Activated naive CD8-positive, alpha-beta T cell (primary cell): ENCODE data around the gene ULK4.
"Not testable (repeated sequence)": the region's sequence is repeated elsewhere in the genome, so short reads cannot be mapped to it uniquely, and the experiment has no call there.

ENCODE experiments used
- H3K27ac Mint-ChIP-seq: one replicate; pipeline ENCODE4 v1.8.0; 2021; ENCODE audit warnings: mixed read lengths
- H3K27me3 Mint-ChIP-seq: one replicate; pipeline ENCODE4 v1.8.0; 2021; ENCODE audit warnings: mixed read lengths
- H3K36me3 Mint-ChIP-seq: one replicate; pipeline ENCODE4 v1.8.0; 2021; ENCODE audit warnings: mixed read lengths
- H3K4me1 Mint-ChIP-seq: one replicate; pipeline ENCODE4 v1.8.0; 2021; ENCODE audit warnings: low read depth, mixed read lengths
- H3K4me3 Mint-ChIP-seq: one replicate; pipeline ENCODE4 v1.8.0; 2021; ENCODE audit warnings: mild to moderate bottlenecking, mixed read lengths
- H3K9me3 Mint-ChIP-seq: one replicate; pipeline ENCODE4 v1.8.0; 2021; ENCODE audit warnings: low read depth, mixed read lengths

The ULK4 gene

GRCh38 chr3:41710646-41711388 is 251.1 kb downstream of the ULK4 start:
- peaks cover 14% of the 10 kb centered on the region for H3K36me3 Mint-ChIP-seq
- no peak overlapping the region for H3K27ac Mint-ChIP-seq
- no peaks in the 10 kb centered on the region for H3K4me1 Mint-ChIP-seq
- no peaks in the 10 kb centered on the region for H3K27me3 Mint-ChIP-seq
- no peak overlapping the region for H3K4me3 Mint-ChIP-seq
- H3K9me3 Mint-ChIP-seq = no peaks in the 10 kb centered on the region

- H3K4me3 Mint-ChIP-seq, H3K27ac Mint-ChIP-seq, H3K9me3 Mint-ChIP-seq, H3K27me3 Mint-ChIP-seq, H3K4me1 Mint-ChIP-seq: not testable (repeated sequence)
- peaks cover 16% of the 10 kb centered on the region for H3K36me3 Mint-ChIP-seq
Measured at GRCh38 chr3:41709213-41709612, 252.7 kb downstream of the ULK4 start.

- Mint-ChIP-seq H3K36me3 (peaks cover 14% of the 10 kb centered on the region), H3K9me3 (no peaks in the 10 kb centered on the region), H3K27ac (no peak overlapping the region), H3K4me3 (no peak overlapping the region), H3K4me1 (no peaks in the 10 kb centered on the region), H3K27me3 (no peaks in the 10 kb centered on the region)
Measured at GRCh38 chr3:41708176-41708575, 253.7 kb downstream of the ULK4 start.

- Mint-ChIP-seq H3K9me3 (no peaks in the 10 kb centered on the region), H3K27me3 (no peaks in the 10 kb centered on the region), H3K27ac (no peak overlapping the region), H3K4me3 (no peak overlapping the region), H3K36me3 (peaks cover 20% of the 10 kb centered on the region), H3K4me1 (no peaks in the 10 kb centered on the region)
Measured at GRCh38 chr3:41705893-41706292, 256.0 kb downstream of the ULK4 start.

- H3K9me3 Mint-ChIP-seq = no peaks in the 10 kb centered on the region
- no peaks in the 10 kb centered on the region for H3K4me1 Mint-ChIP-seq
- peaks cover 20% of the 10 kb centered on the region for H3K36me3 Mint-ChIP-seq
- no peaks in the 10 kb centered on the region for H3K27me3 Mint-ChIP-seq
- no peak overlapping the region for H3K4me3 Mint-ChIP-seq
- no peak overlapping the region for H3K27ac Mint-ChIP-seq
Measured at GRCh38 chr3:41701191-41701698, 260.7 kb downstream of the ULK4 start.

- Mint-ChIP-seq H3K9me3 (no peaks in the 10 kb centered on the region), H3K27me3 (no peaks in the 10 kb centered on the region), H3K36me3 (peaks cover 18% of the 10 kb centered on the region), H3K4me1 (no peaks in the 10 kb centered on the region), H3K4me3 (no peak overlapping the region), H3K27ac (no peak overlapping the region)
Measured at GRCh38 chr3:41700155-41700554, 261.7 kb downstream of the ULK4 start.

GRCh38 chr3:41698898-41699297 is 263.0 kb downstream of the ULK4 start:
- Mint-ChIP-seq H3K4me3 (no peak overlapping the region), H3K27me3 (no peaks in the 10 kb centered on the region), H3K4me1 (no peaks in the 10 kb centered on the region), H3K9me3 (no peaks in the 10 kb centered on the region), H3K36me3 (peaks cover 22% of the 10 kb centered on the region), H3K27ac (no peak overlapping the region)

GRCh38 chr3:41697702-41698101 is 264.2 kb downstream of the ULK4 start:
- Mint-ChIP-seq H3K9me3 (no peaks in the 10 kb centered on the region), H3K4me1 (no peaks in the 10 kb centered on the region)

GRCh38 chr3:41695806-41696205 is 266.1 kb downstream of the ULK4 start:
- H3K27ac Mint-ChIP-seq, H3K4me3 Mint-ChIP-seq, H3K27me3 Mint-ChIP-seq, H3K9me3 Mint-ChIP-seq: not testable (repeated sequence)
- H3K36me3 Mint-ChIP-seq = peaks cover 15% of the 10 kb centered on the region
- H3K4me1 Mint-ChIP-seq = peaks cover 10% of the 10 kb centered on the region

More at GRCh38 chr3:41697702-41698101, 264.2 kb downstream of the ULK4 start:
- H3K27me3 Mint-ChIP-seq = no peaks in the 10 kb centered on the region
- H3K27ac Mint-ChIP-seq = no peak overlapping the region
- H3K36me3 Mint-ChIP-seq = peaks cover 22% of the 10 kb centered on the region
- no peak overlapping the region for H3K4me3 Mint-ChIP-seq

- Mint-ChIP-seq H3K9me3 (no peaks in the 10 kb centered on the region), H3K4me1 (peaks cover 10% of the 10 kb centered on the region), H3K27ac (no peak overlapping the region), H3K27me3 (no peaks in the 10 kb centered on the region), H3K36me3 (peaks cover 14% of the 10 kb centered on the region), H3K4me3 (no peak overlapping the region)
Measured at GRCh38 chr3:41693799-41694198, 268.1 kb downstream of the ULK4 start.

GRCh38 chr3:41690766-41691563 is 270.9 kb downstream of the ULK4 start:
- H3K4me1 Mint-ChIP-seq = peaks cover 10% of the 10 kb centered on the region
- H3K36me3 Mint-ChIP-seq = peaks cover 20% of the 10 kb centered on the region
- H3K27me3 Mint-ChIP-seq = no peaks in the 10 kb centered on the region
- no peaks in the 10 kb centered on the region for H3K9me3 Mint-ChIP-seq
- no peak overlapping the region for H3K27ac Mint-ChIP-seq
- H3K4me3 Mint-ChIP-seq = no peak overlapping the region

- peaks cover 18% of the 10 kb centered on the region for H3K36me3 Mint-ChIP-seq
- no peaks in the 10 kb centered on the region for H3K9me3 Mint-ChIP-seq
- no peaks in the 10 kb centered on the region for H3K27me3 Mint-ChIP-seq
- H3K4me1 Mint-ChIP-seq = peaks cover 10% of the 10 kb centered on the region
- H3K4me3 Mint-ChIP-seq = no peak overlapping the region
- H3K27ac Mint-ChIP-seq = no peak overlapping the region
Measured at GRCh38 chr3:41688595-41689380, 273.1 kb downstream of the ULK4 start.

- Mint-ChIP-seq H3K36me3 (peaks cover 24% of the 10 kb centered on the region), H3K4me3 (no peak overlapping the region), H3K27me3 (no peaks in the 10 kb centered on the region), H3K27ac (no peak overlapping the region), H3K4me1 (no peaks in the 10 kb centered on the region), H3K9me3 (no peaks in the 10 kb centered on the region)
Measured at GRCh38 chr3:41684797-41685735, 276.8 kb downstream of the ULK4 start.
